Measurements from ENCODE around the gene PVR.

DNA sequence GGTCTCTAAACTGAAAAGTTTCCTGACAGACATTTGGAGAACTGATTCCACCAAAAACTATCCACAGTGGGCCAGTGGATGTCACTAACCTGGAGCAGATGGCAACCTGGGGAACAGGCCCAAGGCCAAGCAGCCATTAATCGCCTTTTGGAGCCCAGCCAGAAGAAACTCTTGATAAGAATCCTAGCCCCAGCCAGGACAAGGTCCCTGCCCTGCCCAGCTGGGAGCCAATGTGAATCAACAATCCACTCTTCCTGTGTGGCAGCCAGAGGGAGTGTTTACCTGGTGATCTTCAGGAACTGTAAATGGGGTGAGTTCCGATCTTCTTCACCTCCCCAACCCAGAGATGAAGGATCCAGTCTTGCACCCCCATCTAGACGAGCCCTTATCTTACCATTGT is 44.8 kb upstream of the PVR start:
- TF ChIP-seq, protein P1, sequence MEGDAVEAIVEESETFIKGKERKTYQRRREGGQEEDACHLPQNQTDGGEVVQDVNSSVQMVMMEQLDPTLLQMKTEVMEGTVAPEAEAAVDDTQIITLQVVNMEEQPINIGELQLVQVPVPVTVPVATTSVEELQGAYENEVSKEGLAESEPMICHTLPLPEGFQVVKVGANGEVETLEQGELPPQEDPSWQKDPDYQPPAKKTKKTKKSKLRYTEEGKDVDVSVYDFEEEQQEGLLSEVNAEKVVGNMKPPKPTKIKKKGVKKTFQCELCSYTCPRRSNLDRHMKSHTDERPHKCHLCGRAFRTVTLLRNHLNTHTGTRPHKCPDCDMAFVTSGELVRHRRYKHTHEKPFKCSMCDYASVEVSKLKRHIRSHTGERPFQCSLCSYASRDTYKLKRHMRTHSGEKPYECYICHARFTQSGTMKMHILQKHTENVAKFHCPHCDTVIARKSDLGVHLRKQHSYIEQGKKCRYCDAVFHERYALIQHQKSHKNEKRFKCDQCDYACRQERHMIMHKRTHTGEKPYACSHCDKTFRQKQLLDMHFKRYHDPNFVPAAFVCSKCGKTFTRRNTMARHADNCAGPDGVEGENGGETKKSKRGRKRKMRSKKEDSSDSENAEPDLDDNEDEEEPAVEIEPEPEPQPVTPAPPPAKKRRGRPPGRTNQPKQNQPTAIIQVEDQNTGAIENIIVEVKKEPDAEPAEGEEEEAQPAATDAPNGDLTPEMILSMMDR (IDR thresholded peaks at IDR 0.05; ENCODE audit: low read depth, low read length, poor library complexity, severe bottlenecking): no peak
- TF ChIP-seq EZH2phosphoT487 (IDR thresholded peaks at IDR 0.05; ENCODE audit: borderline replicate concordance, low read length): no peak

Data from DOHH2 (cell line).